Astrocyte (in vitro differentiated cells and primary cell): Measurements from ENCODE around the gene CNKSR2. TPM values are rescaled to one million over a fixed set of nuclear protein-coding genes. Genes with fewer than 3 reads are reported as not detected.
A peak's percentile ranks its signal among the peaks of the same experiment; 100 is the strongest.

ENCODE experiments used
- DNase-seq: peaks from one replicate; pipeline ENCODE4 v3.0.0-alpha.2; 2010; ENCODE audit warnings: low read depth
- FAIRE-seq: peaks from 2 replicates; lab custom pipeline; 2011; peaks lifted over from hg19 to GRCh38; lab: Jason Lieb, UNC
- H2AFZ ChIP-seq: 2 replicates; pipeline ENCODE4 v1.6.0; 2012; ENCODE audit warnings: low read depth, low read length, inconsistent platforms
- H3K27ac ChIP-seq: 2 replicates; pipeline ENCODE4 v1.5.1; 2011; ENCODE audit warnings: low read depth, low read length, inconsistent platforms
- H3K27me3 ChIP-seq: 2 replicates; pipeline ENCODE4 v1.6.0; 2011; ENCODE audit warnings: low read length, inconsistent platforms; ENCODE audit not compliant: insufficient read depth
- H3K36me3 ChIP-seq: 2 replicates; pipeline ENCODE4 v1.5.1; 2011; ENCODE audit warnings: low read length, inconsistent platforms; ENCODE audit not compliant: insufficient read depth
- H3K4me1 ChIP-seq: 2 replicates; pipeline ENCODE4 v1.5.1; 2011; ENCODE audit warnings: low read length, inconsistent platforms; ENCODE audit not compliant: insufficient read depth
- H3K4me2 ChIP-seq: 2 replicates; pipeline ENCODE4 v1.6.0; 2012; ENCODE audit warnings: low read length, inconsistent platforms
- H3K4me3 ChIP-seq: 2 replicates; pipeline ENCODE4 v1.5.1; 2011; ENCODE audit warnings: low read depth, mild to moderate bottlenecking, low read length, inconsistent platforms; ENCODE audit not compliant: insufficient read depth
- H3K79me2 ChIP-seq: 2 replicates; pipeline ENCODE4 v1.6.0; 2012; ENCODE audit warnings: mild to moderate bottlenecking, low read length, inconsistent platforms; ENCODE audit not compliant: insufficient read depth
- H3K9ac ChIP-seq: 2 replicates; pipeline ENCODE4 v1.6.0; 2012; ENCODE audit warnings: mild to moderate bottlenecking, low read length, inconsistent platforms
- H3K9me3 ChIP-seq: 2 replicates; pipeline ENCODE4 v1.5.1; 2012; ENCODE audit warnings: low read depth, mild to moderate bottlenecking, low read length, inconsistent platforms; ENCODE audit not compliant: insufficient read depth
- H4K20me1 ChIP-seq: 2 replicates; pipeline ENCODE4 v1.6.0; 2012; ENCODE audit warnings: low read length, inconsistent platforms; ENCODE audit not compliant: insufficient read depth
- H3K27ac Mint-ChIP-seq: one replicate; pipeline ENCODE4 v1.8.0; 2021; ENCODE audit warnings: mild to moderate bottlenecking, mixed read lengths; ENCODE audit not compliant: unreplicated experiment
- H3K27me3 Mint-ChIP-seq: one replicate; pipeline ENCODE4 v1.8.0; 2021; ENCODE audit warnings: low read depth, mixed read lengths; ENCODE audit not compliant: unreplicated experiment
- H3K36me3 Mint-ChIP-seq: one replicate; pipeline ENCODE4 v1.8.0; 2021; ENCODE audit warnings: low read depth, mixed read lengths; ENCODE audit not compliant: unreplicated experiment
- H3K4me1 Mint-ChIP-seq: one replicate; pipeline ENCODE4 v1.8.0; 2021; ENCODE audit warnings: low read depth, mixed read lengths; ENCODE audit not compliant: unreplicated experiment
- H3K4me3 Mint-ChIP-seq: one replicate; pipeline ENCODE4 v1.8.0; 2021; ENCODE audit warnings: mild to moderate bottlenecking, moderate library complexity, mixed read lengths; ENCODE audit not compliant: unreplicated experiment
- H3K9me3 Mint-ChIP-seq: one replicate; pipeline ENCODE4 v1.8.0; 2021; ENCODE audit warnings: mild to moderate bottlenecking, mixed read lengths; ENCODE audit not compliant: unreplicated experiment
- EZH2 ChIP-seq: IDR thresholded peaks from 2 replicates; pipeline ENCODE4 v1.6.1; 2012; ENCODE audit warnings: mild to moderate bottlenecking, low read length, inconsistent platforms; ENCODE audit not compliant: insufficient read depth
- total RNA-seq: library from RNA; stranded (reverse); gene quantifications from 2 replicates; pipeline ENCODE4 v1.2.1, GENCODE V29; 2021
- TF ChIP-seq, protein P1 (sequence below): IDR thresholded peaks from 2 replicates; pipeline ENCODE4 v1.5.1; 2011; ENCODE audit warnings: low read depth, mild to moderate bottlenecking, inconsistent platforms, low read length, moderate library complexity; ENCODE audit not compliant: insufficient read depth

Gene CNKSR2
- total RNA-seq, 1 donor from 2014 or later = 4.1 TPM

DNA sequence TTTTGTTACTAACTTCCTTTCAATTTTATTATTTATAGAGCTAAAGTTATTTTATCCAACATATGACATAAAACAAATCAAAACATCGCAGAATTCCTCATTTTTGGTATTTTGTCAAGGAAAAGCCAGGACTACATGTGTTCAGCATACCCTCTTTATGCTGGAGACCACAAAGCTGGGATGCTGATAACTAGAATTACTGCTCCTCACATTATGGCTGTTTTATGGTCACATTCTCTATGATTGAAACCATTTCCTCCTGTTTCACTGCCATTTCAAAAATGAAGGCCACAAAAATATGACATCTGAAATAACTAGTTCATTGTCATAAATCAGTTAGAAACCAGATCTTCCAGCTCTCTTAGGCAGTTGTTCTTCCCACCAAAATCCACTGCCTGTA is 242.2 kb downstream of the CNKSR2 start:
- no peaks in the 10 kb centered on the region for H3K9me3 ChIP-seq
- Mint-ChIP-seq H3K27ac (no peak overlapping the region), H3K9me3 (no peaks in the 10 kb centered on the region), H3K36me3 (no peaks in the 10 kb centered on the region), H3K27me3 (no peaks in the 10 kb centered on the region), H3K4me3 (no peak overlapping the region), H3K4me1 (no peaks in the 10 kb centered on the region)
- FAIRE-seq (peak; percentile 43), DNase-seq (no peak)
- TF ChIP-seq, protein P1, sequence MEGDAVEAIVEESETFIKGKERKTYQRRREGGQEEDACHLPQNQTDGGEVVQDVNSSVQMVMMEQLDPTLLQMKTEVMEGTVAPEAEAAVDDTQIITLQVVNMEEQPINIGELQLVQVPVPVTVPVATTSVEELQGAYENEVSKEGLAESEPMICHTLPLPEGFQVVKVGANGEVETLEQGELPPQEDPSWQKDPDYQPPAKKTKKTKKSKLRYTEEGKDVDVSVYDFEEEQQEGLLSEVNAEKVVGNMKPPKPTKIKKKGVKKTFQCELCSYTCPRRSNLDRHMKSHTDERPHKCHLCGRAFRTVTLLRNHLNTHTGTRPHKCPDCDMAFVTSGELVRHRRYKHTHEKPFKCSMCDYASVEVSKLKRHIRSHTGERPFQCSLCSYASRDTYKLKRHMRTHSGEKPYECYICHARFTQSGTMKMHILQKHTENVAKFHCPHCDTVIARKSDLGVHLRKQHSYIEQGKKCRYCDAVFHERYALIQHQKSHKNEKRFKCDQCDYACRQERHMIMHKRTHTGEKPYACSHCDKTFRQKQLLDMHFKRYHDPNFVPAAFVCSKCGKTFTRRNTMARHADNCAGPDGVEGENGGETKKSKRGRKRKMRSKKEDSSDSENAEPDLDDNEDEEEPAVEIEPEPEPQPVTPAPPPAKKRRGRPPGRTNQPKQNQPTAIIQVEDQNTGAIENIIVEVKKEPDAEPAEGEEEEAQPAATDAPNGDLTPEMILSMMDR = no peak
- TF ChIP-seq EZH2 = no peak
- H3K27ac ChIP-seq = no peak overlapping the region
- H3K4me1 ChIP-seq = no peaks in the 10 kb centered on the region
- no peak overlapping the region for H3K9ac ChIP-seq
- H4K20me1 ChIP-seq = no peaks in the 10 kb centered on the region
- no peak overlapping the region for H3K4me3 ChIP-seq
- no peak overlapping the region for H3K4me2 ChIP-seq
- no peaks in the 10 kb centered on the region for H3K27me3 ChIP-seq
- no peaks in the 10 kb centered on the region for H3K36me3 ChIP-seq
- H3K79me2 ChIP-seq = no peaks in the 10 kb centered on the region
- no peak overlapping the region for H2AFZ ChIP-seq

DNA sequence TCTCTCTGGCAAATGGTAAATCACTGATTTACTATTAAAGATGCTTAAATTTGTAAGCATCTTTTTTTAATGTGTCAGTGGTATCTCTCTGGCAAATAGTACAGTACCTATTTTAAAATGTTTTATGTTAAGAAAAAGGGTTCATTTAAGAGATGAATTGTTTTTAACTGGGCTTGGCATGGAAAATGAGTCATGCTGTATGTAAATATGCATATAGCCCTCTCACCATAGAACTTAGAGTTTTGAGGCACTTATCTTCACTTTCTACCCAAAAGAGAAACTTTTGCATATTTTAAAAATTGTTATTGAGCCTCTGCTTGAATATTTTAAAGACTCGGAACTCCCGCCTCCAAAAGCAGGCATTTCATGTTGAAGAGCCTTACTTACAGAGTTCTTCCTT is 246.0 kb downstream of the CNKSR2 start:
- FAIRE-seq (no peak), DNase-seq (no peak)
- no peaks in the 10 kb centered on the region for H3K36me3 ChIP-seq
- no peaks in the 10 kb centered on the region for H4K20me1 ChIP-seq
- no peak overlapping the region for H2AFZ ChIP-seq
- H3K27ac Mint-ChIP-seq = no peak overlapping the region
- H3K4me3 Mint-ChIP-seq = no peak overlapping the region
- no peak overlapping the region for H3K4me3 ChIP-seq
- no peaks in the 10 kb centered on the region for H3K4me1 ChIP-seq
- no peak for TF ChIP-seq EZH2
- TF ChIP-seq, protein P1 = no peak
- no peak overlapping the region for H3K27ac ChIP-seq
- no peaks in the 10 kb centered on the region for H3K36me3 Mint-ChIP-seq
- H3K27me3 Mint-ChIP-seq = no peaks in the 10 kb centered on the region
- no peaks in the 10 kb centered on the region for H3K4me1 Mint-ChIP-seq
- no peaks in the 10 kb centered on the region for H3K9me3 Mint-ChIP-seq
- no peak overlapping the region for H3K4me2 ChIP-seq
- H3K79me2 ChIP-seq = no peaks in the 10 kb centered on the region
- H3K27me3 ChIP-seq = no peaks in the 10 kb centered on the region
- H3K9ac ChIP-seq = no peak overlapping the region
- H3K9me3 ChIP-seq = no peaks in the 10 kb centered on the region

DNA sequence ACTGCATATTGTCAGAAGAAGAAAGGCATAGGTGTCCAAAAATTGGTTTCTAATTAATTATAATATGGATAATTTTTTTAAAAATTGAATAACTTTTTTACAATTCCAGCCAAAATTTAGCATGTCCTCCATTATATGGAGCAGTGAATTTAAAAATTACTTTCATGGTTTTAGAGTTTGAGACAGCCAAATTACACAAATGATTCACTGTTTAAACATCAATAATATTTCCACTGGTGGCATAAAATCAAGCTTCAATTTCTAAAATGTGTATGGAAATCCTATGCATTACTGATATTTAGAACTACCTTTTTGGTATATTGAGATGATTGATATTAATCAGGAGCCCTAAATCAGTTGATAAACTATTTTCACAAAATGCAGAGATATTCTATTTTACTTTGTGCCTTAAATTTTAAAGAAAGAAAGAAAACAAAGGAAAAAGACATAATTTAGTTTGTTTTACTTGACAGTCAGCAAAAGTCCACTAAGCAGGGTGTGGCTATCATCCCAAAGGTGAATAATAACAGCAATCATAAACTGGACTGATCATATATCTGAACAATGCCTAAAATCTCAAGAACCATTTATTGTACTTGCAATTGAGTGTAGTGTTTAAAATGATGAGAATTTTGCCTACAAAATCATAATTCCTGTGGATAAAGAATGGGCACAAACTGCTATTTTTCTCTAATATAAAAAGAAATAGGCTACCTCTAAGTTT is 249.7 kb downstream of the CNKSR2 start:
- no peaks in the 10 kb centered on the region for H3K27me3 ChIP-seq
- H3K27ac Mint-ChIP-seq = no peak overlapping the region
- no peaks in the 10 kb centered on the region for H4K20me1 ChIP-seq
- no peak overlapping the region for H3K9ac ChIP-seq
- H3K4me1 Mint-ChIP-seq = no peaks in the 10 kb centered on the region
- no peak overlapping the region for H3K27ac ChIP-seq
- H3K36me3 ChIP-seq = no peaks in the 10 kb centered on the region
- H3K4me3 Mint-ChIP-seq = no peak overlapping the region
- TF ChIP-seq, protein P1 = no peak
- TF ChIP-seq EZH2 = no peak
- no peak overlapping the region for H3K4me2 ChIP-seq
- H3K36me3 Mint-ChIP-seq = peaks cover 2% of the 10 kb centered on the region
- DNase-seq (no peak), FAIRE-seq (no peak)
- H3K9me3 Mint-ChIP-seq = no peaks in the 10 kb centered on the region
- no peaks in the 10 kb centered on the region for H3K4me1 ChIP-seq
- H3K4me3 ChIP-seq = no peak overlapping the region
- no peak overlapping the region for H2AFZ ChIP-seq
- H3K9me3 ChIP-seq = no peaks in the 10 kb centered on the region
- H3K27me3 Mint-ChIP-seq = no peaks in the 10 kb centered on the region
- H3K79me2 ChIP-seq = no peaks in the 10 kb centered on the region
